GM18858 (cell line): Measurements from ENCODE around the gene METRNL.
"Not testable (repeated sequence)": the region's sequence is repeated elsewhere in the genome, so short reads cannot be mapped to it uniquely, and the experiment has no call there.

ENCODE experiments used
- ATAC-seq: cut with Tn5 transposase; IDR thresholded peaks from one replicate; pipeline ENCODE4 v1.9.1; 2021; ENCODE audit not compliant: unreplicated experiment

Gene METRNL

DNA sequence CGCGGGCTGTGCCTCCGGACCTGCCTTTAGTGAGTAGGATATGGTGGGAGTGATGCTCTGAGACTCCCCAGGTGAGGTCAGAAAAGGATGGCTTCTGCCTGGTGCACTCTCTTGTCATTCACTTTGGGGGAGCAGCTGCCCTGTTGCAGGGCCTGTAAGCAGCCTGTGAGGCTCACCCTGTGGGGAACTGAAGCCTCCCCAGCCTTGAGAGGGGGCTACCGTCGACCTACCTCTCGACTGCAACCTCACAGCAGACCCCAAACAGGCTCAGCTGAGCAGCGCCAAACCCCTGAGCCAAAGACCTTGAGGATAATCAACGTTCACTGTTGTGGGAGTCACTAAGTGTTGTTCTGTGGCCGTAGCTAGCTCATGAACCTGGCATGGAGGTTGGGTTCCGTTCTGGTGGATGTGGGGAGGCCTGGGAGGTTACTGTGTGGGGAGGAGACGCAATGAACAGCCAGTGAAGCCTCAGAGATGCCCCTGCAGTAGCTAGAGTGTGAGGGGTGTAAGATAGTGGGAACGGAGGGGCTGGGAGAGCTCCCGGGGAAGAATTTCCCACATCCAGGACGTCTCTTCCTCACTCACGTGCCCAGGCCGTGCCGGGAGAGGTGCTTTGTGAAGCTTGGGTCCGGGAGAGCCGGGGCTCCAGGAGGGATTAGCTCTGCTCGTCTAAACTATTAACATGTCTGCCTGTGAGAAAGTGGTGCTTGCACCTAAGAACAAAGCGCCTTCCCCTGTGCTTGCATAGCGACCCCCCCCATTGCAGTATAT is 38.8 kb downstream of the METRNL start:
- ATAC-seq = no peak

DNA sequence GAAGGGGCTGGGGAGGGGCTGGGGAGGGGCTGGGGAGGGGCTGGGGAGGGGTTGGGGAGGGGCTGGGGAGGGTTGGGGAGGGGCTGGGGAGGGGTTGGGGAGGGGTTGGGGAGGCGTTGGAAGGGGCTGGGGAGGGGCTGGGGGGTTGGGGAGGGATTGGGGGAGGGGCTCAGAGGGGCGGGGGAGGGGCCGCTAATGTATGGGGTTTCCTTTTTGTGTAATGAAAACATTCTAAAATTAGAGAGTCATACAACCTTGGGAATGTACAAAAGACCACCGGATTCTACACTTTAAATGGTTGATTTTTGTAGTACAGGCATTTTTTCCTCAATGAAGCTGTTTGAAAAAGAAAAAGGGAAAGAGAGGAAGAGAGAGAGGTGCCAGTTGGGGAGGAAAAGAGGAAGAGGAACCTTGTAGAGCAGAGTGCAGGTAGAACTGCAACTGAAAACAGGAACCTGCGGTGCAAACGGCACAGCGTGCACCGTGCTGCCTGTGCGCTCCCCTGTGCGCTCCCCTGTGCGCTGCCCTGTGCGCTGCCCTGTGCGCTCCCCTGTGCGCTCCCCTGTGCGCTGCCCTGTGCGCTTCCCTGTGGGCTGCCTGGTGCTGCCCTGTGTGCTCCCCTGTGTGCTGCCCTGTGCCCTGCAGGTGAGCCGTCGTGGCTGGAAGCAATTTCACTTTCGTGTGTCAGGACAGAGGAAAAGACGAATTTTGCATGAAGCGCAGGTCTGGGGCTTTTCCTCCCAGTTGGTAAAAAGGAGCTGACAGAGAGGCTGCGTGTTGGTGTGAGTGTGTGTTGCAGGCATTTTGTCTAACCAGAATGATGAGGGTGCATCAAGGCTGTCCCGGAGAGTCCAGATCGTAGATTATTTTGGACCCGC is 40.8 kb downstream of the METRNL start:
- no peak for ATAC-seq

DNA sequence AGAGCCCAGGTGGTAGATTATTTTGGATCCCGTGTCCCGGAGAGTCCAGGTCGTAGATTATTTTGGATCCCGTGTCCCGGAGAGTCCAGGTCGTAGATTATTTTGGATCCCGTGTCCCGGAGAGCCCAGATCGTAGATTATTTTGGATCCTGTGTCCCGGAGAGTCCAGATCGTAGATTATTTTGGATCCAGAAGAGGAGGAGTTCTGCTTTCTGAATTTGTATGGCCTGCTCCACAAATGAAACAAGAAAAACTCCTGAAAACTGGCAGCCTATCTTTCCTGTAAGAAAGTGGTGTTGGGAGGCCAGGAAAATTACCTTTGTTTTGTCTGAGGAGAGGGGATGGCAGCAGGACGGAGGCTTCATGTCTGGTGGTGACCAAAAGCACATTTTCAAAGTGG is 42.1 kb downstream of the METRNL start:
- not testable (repeated sequence) for ATAC-seq

DNA sequence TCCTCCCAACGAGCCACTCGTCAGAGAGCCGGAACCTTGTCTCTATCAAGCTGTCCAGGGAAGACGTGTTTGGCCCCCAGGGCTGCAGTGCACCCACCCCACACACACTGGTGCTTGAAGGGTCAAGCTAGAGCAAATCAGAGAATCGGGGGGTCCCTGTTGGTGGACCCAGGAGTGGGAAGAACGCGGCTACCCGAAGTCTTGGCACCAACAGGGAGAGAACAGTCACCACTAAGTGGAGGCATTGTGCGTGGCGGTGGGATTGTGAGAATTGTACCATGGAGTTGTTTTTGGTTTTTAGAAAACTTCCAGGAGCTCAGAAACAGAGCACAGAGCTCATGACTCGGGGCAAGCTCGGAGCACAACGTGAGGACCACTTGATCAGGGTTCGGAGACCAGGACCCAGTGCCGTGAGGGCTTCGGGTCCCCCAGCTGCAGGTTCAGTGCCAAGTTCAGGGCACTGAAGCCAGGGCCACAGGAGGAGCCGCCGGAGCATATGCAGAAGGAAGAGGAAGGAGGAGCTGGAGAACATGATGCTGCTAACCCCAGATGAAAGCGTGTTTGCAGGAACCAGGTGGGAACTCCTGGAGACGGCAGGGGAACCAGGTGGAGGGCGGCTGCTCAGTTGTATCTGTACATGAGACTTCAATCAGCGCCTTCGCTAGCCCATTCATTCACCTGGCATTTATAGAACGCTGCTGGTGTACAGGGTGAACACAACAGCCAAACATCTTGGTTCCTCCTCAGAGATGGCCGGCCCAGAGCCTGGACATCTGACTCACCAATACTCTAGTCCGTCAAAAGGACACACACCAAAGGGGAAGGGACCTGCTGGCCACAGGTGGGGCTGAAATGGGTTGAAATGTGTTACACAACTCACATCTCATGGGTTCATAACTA is 42.8 kb downstream of the METRNL start:
- ATAC-seq = no peak

DNA sequence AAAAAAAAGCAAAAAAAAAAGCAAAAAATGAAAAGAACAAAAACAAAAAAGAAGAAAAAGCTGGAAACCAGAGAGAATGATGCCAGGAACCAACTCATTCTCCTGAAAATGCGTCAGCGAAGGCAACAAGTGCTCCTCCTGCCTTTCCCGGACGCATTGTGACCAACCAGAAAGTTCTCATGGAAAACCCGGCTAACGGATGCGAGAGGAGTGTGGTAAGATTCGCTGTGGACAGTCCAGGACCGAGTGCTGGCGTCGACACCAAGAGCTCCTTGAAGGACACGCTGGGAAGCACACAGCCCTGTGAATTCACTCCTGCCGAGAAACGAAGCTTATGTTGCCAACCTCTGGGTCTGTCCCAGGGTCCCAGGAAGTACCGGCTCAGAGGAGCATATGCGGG is 43.4 kb downstream of the METRNL start:
- no peak for ATAC-seq

DNA sequence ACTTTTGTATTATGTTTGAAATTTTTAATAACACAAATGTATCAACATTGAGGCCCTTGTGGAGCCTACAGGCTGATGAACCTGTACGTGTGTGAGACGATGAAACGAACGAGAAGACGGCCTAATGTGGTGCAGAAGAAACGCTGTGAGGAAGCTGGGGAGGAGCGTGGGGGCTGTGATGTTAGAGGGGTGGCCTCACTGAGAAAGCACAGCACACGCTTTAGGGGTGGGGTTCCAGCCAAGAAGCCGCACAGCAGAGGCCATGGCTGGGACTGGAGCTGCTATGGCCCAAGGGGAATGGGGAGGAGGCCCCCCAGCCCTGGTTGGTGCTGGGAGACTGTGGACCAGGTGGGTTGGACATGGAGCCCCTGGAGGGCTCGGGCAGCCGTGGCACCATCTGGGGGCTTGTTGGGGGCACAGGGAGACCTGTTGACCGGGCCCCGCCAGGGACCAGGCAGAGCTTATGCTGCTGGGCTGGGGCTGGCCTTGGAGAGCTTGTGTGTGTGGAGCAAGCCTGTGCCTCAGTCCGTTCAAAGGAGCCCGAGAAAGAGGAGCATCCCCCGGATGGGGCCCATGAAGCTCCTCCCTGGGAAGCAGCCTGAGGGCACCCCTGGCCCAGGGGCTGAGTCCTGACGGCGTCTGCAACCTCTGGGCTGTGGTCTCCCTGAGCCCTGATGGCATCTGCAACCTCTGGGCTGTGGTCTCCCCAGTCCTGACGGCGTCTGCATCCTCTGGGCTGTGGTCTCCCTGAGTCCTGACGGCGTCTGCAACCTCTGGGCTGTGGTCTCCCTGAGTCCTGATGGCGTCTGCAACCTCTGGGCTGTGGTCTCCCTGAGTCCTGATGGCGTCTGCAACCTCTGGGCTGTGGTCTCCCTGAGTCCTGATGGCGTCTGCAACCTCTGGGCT is 44.7 kb downstream of the METRNL start:
- ATAC-seq = no peak

DNA sequence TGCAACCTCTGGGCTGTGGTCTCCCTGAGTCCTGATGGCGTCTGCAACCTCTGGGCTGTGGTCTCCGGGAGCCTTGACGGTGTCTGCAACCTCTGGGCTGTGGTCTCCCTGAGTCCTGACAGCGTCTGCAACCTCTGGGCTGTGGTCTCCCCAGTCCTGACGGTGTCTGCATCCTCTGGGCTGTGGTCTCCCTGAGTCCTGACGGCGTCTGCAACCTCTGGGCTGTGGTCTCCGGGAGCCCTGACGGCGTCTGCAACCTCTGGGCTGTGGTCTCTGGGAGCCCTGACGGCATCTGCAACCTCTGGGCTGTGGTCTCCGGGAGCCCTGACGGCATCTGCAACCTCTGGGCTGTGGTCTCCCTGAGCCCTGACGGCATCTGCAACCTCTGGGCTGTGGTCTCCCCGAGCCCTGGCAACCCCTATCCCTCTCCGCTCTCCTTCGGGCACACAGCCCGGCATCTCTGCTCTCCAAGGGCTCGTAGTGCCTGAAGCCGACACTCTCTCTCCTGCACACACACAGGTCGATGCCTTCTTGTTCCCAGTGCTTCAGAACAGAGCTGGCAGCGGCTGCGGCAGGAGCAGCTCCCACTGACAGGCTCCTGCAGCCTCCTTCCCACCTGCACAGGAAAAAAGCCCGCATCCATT is 45.6 kb downstream of the METRNL start:
- ATAC-seq = no peak

DNA sequence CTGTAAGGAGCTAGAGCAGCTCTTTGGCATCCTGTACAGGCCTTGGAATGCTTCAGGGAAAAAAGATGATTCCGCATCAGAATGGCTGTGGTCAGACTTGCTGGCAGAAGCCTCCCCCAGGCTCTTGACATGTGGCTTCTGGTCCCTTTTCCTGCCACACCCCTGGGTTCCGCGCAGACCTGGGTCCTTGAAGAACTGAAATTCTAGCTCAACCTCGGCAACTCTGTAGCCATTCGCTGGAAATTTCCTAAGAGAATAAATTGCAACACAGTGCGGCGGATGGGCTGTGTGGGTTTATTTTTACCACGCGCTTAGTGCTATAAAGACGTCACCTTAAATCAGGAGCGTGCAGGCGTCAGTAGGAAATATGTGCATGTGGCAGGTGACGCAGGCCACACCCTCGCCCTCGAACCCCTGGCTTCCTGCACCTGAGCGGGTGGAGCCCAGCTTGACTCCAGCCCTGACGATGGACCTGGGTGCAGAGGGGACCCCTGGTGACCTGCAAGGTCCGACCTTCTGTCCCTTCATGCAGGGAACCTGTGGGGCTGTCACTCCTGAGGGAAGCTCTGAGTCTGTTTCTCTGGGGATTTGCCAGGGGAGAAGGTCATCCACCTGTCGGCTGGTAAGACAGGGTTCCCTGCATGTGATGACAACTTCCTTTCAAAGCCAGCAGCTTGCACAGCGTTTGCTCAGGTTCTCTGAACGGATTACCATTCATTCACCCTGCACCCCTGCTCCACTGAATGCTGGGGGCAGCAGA is 46.3 kb downstream of the METRNL start:
- no peak for ATAC-seq

DNA sequence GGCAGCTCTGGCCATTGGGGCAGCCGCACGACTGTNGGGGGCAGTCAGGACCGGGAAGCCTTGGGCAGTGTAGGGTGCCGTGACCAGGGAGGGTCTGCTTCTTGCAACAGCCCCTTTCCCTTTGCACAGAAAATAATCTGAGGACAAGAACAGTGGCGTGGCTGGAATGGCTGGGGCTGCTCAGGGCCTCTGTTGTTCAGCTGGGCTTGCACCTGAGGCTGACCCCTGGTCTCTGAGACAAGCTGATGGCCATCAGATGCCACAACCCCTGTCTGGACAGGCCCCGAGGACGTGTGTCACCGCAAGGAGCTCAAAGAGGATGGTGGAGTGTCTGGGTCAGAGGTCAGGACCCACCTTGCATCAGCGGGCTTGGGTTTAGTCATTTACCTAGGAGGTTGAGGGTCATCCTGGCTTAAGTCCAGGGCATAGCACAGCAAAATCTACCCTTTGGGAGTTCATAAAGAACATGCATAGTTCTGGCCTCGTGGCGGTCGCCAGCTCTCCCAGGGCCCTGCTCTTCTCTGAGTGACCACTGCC is 46.9 kb downstream of the METRNL start:
- ATAC-seq = no peak

DNA sequence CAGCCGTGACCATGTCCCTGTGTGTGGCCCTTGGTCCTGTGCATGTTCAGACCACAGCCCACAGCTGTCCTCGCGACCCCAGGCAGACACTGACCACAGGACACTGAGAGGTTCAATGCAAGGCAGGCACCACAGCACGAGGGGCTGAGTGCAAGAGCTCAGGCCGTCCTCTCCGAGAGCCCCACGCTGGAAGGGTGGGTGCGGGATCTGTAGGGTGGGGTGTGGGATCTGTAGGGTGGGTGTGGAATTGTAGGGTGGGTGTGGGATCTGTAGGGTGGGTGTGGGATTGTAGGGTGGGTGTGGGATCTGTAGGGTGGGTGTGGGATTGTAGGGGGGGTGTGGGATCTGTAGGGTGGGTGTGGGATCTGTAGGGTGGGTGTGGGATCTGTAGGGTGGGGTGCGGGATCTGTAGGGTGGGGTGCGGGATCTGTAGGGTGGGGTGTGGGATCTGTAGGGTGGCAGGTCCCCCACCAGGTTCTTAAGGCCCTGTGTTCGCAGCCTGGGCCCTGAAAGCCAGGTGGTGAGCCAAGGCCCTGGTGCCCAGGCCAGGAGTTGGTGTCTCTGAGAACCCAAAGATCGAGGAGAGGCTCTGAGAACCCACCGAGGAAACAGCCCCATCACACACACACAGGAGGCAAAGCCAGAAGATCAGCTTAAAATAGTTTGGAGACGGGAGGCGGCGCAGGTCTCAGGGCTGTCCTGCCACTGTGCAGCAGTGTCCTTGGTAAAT is 48.2 kb downstream of the METRNL start:
- ATAC-seq = no peak

DNA sequence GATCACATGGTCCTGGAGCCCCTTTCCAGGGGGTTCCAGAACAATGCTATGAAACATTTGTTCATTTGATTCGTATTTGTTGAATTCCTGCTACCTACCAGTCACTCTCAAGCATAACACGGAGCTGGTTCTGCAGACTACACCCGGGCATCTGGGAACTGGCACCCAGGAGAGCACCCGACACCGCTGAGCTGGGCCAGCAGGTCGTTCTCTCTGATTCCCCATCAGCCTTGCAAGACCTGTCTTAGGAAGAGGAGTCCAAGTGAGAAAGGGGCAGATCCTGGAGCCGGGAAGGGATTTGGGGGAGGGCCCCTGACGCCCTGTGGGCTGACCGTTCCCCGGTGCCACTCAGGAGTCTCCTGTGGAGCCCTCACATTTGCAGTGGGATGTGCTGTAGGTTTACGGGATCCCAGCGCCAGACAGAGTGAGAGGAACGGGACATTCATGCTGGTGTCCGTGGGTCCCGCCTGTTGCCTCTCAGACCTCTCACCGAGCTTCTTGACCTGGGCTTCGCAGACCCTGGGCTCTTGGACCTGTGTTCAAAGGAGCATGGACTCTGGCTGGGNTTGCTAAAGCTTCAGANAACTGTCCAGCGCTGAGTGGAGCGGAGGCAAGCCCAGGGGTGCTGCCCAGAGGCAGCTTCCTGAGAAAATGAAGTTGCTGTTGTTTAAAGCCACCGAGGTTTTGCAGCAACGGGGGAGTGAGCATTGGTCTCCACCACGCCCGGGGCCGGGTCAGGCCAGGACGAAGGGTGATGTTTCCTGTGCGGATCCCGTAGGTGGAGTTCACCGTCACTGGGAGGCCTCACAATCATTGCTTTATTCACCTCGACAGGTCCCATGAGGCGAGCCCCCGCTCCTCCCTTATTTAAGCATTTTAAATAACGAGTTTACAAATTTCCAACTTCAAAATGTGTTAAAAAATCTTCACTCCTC is 49.2 kb downstream of the METRNL start:
- ATAC-seq = no peak

DNA sequence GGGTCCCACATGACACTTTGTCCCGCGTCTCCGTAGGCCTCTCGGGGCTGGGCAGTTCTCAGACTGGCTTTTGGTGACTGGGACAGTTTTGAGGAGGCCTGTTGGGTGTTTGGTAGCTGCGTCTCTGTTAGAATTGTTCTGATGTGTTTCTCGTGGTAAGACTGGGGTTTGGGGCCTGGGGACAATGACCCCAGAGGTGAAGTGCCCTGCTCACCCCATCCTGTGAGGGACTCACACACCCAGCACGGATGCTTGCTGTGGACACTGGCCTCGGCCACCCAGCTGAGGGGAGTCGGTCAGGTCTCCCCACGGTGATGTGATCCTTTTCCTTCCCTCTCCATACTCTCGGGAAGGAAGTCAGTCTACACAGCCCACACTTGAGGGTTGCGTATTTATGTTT is 50.3 kb downstream of the METRNL start:
- ATAC-seq = no peak

DNA sequence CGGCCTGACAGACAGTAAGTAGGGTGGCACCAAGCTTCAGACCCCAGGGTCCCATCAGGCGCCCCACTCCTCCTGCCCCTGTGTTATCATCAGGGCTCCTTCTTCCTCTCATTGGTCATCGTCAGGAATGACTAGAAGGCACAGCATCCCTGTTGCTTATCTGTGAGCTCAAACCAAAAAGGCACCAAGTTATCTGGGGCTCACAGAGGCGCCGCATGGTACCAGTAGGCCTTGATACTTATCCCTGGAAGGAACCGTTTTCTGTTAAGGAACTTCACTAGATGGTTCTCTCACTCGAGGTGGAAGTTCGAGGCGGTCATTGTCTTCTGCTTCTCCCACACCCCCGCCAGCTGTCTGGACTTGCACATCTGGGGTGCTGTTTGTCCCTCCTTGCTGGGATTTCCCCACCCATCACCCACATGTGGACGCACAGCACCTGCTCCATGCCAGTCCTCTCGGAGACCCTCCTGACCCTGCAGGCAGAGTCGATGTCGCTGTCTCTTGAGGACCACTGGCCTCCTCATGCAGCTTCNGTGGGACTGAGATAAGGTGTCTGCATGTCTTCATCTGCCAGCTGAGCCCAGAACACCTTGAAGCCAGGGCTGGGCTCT is 52.1 kb downstream of the METRNL start:
- no peak for ATAC-seq

DNA sequence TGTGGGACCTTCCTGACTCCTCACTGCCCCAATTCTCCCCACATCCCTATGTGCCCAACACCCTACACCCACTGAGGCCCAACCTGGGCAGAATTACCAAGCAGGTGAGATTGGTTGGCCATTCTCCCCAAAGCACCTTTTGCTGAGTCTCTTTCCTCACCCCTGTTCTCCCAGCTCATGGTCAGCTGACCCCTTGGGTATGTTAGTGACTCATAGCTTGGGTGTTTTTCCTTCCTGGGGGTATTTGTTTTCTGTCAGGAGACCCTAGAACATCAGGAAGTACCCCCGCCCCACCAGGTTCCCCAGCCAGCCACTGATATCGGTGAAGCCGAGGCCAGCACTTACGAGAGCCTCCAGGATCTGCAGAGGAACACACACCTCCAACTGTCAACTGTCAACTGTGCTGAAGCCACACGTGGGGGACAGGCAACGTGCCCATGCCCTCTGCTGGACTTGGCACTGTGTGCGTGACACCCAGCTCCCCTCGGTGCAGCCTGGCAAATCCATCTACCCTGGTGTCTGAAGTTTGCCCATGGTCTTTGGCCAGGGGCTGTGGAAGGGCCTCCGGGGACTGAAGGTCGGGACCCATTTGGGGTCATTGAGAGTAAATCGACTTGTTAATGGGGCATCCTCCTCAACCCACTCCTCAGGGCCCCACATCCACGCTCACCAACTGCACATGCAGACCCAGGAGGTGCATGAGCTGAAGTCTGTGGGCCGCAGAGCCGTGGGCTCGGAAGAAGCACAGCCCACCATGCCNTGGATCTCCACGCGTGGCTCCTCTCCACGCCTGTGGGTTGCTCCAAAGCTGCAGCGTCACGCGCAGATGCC is 53.1 kb downstream of the METRNL start:
- ATAC-seq = no peak

DNA sequence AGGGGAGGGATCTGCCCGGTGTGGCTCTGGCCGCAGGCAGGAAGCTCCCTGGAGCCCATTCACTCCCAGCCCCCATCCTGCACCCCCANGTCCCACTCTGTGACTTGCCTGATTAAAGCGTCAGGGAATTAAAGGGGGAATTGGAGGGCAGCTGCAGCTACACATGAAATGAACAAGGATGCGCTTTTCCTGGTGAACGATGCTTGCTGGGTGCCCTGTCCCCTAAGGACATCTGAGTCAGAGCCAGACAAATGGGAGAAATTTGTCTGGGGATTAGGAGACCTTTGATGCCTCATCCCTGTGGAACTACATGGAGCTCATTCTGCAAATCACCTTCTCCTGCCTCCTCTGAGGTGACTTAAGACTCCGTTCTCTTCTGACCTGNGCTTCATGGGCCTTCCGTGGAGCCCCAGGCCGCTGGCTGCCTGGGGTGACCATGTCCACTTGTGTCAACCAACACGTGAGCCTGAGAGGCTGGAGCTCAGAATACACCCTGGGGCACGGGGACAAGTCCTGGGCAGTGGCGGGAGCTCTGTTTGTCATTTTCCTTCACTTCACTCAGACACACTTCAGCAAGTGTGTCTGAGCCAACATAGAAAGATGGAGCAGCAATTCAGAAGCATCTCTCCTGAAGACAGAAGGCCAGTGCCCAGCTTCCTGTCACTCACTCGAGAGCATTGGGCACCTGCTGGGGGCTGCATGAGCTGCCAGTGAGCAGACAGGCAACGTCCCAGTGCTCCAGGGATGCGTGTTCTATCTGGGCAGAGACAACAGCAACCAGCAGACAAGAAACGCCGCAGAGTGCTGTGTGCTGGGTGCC is 54.1 kb downstream of the METRNL start:
- no peak for ATAC-seq
